ENCODE measurements around the gene TAT.

GRCh38 chr16:71524566-71525553 lies 52.0 kb downstream of the TAT start:
- TF ChIP-seq CTCF (IDR thresholded peaks at IDR 0.05): no peak
- no peak for TF ChIP-seq POLR2A (IDR thresholded peaks at IDR 0.05)

Data from right lobe of liver (tissue), 4 donors.